HG02798 (cell line): ENCODE results near the gene KCNIP4.

Source experiments
- ATAC-seq: cut with Tn5 transposase; IDR thresholded peaks from one replicate; pipeline ENCODE4 v1.9.1; 2021; ENCODE audit warnings: mild to moderate bottlenecking; ENCODE audit not compliant: unreplicated experiment, poor library complexity

The KCNIP4 gene

DNA sequence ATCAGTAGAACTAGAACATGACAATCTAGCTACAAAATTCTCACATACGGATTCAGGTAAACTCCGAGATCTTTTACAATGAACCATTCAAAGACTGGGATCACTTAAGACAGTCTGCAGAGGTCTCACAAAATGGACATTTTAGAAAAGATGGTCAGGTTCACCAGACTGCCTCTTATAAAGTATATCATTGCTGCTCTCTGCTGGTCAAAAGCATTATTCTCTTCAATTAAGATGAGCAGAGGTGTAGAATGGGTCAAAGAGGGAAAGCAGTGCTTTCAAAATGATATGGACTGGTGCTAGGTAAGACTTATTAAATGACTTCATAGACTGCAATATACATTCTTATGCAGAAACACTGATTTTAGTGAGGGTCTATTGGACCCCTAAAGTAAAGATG lies 813.6 kb downstream of the KCNIP4 start:
- no peak for ATAC-seq

DNA sequence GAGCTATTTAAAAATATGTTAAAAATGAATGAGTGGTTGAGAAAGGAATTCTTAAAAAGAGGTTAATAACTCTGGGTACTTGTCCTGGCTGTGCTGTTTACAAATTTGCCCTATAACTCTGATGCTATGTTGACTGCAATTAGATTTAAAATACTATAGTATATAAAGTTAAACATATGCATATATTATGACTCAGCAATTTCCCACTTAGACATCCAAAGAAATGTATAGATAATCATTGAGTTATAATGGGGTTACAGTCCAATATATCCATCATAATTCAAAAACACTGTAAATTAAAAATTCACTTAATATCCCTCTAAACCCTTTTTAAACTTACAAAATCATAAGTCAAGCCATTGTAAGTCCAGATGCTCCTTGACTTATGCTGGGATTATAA lies 818.0 kb downstream of the KCNIP4 start:
- ATAC-seq = no peak

DNA sequence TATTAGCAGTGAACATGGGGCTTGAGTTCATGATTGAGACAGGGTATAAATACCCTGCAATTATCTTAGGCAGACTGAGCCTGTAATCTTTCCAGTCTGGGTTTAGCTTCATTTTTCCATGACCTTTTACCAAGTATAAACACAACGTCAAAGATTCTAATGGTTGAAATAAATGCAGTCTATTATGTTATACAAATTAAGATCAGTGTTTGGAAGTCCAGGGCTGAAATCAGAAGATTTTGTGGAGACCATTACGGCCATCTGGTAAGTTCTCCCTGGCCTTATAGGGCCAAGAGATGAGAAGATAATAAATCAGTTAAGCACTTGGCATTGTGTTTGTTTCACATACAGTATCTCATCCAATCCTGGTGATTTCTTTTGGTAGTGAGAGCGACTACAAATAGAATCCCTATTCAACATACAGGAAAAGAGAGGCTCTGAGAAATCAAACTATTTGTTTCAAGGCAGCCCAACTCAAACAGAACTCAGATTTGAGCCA lies 822.5 kb downstream of the KCNIP4 start:
- ATAC-seq = no peak

DNA sequence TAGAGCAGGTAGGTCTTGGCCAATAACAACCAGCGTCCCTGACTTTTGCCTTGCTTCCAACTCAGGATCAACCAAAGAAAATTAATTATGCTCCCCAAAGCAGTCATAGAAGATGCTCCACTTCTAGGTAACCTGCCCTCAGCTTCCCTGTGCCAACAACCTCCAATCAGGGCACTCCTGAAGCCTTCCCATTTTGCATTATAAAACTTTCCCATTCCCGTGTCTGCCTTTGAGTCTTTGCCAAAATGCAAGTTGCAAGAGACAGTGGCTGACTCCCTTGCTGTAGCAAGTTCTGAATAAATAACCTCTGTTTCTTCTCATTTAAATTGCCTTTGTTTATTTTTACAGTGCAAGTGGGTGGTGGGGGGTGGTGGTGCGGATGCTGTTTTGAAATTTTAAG lies 830.3 kb downstream of the KCNIP4 start:
- ATAC-seq = no peak

DNA sequence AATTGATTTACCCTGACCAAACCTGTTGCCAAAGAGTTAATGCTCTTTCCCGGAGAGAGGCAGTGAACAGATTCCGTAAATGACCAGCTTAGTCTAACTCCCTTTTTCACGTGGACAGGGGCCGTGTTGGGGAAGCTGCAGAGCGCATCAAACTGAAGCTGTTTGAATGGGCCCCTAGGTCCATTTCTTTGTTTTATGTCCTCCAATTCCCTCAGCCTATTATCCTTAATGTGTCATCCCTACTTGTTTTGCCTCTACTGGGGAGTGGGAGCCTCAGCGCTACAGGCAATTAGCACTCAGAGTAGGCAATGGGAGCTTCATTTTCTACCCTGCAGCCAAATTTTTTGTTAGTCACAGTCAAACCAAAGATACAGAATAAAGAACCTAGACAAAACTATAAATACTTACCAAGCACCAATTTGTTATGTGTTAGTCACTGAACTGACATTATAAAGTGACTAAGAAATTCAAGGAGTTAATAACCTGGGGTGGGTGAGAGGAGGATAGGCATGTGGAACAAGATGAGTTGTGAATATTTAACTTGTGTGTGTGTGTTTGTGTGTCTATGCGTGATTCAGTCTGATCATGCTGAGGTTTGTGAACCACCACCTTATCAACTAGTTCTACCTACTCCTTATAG lies 830.9 kb downstream of the KCNIP4 start:
- no peak for ATAC-seq

DNA sequence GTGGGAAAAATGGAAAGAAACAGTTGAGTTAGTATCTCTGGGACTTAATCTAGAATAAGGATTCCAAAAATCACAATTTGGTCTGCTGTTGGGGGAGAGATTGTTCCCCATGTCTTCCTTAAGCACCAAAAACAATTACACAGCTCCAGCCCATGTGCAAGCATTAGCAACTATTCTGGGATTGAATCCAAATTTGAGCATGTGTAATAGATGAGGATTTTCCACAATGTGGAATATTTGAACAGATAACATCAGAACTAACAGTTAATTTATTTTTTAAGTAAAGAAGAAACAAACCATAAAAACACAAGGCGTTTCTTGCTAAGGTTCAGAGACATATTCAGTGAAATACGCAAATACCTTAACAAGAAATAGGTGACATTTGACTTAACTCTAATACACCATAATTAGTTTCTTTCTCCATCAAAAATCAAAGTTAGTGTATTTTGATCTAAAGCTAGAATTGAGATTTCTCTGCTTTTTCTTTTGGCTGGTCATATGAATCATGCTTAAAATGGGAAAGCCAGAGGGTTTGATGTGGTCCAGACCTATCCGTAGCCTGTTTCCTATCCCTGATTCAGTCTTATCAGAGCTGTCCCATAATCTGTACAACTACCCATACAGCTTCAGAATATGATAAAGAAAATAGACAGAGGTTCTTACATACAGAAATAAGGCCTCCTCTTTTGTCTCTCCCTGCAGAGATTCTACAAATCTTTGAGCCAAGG lies 834.9 kb downstream of the KCNIP4 start:
- ATAC-seq = no peak

DNA sequence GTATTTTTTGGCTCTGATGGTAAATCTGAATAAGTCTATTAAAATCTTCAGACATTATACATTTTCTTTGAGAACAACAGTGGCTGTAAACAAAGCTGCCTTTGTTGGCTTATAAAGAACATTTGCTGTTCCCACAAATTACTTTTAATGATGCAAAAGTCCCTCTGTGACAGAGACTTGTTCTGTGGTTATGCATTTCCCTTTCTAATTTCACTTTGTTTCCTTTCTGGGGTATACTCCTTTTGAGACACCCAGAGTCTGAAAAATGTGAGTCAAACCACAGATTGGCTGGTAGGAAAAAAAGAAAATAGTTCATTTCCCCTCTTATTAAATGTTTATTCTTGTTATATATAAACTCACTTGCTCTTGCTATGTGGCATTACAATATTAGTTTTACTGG lies 845.9 kb downstream of the KCNIP4 start:
- ATAC-seq = no peak

DNA sequence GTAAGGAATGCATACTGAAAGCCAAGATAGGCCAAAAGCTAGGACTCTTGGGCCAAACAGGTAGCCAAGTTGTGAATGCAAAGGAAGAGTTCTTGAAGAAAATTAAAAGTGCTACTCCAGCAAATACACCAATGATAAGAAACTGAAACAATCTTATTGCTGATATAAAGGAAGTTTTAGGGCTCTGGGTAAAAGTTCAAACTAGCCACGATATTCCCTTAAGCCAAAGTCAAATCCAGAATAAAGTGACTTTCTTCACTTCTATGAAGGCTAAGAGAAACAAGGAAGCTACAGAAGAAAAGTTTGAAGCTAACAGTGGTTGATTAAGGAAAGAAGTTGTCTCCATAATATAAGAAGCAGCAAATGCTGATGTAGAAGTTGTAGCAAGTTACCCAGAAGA lies 850.7 kb downstream of the KCNIP4 start:
- ATAC-seq = no peak

DNA sequence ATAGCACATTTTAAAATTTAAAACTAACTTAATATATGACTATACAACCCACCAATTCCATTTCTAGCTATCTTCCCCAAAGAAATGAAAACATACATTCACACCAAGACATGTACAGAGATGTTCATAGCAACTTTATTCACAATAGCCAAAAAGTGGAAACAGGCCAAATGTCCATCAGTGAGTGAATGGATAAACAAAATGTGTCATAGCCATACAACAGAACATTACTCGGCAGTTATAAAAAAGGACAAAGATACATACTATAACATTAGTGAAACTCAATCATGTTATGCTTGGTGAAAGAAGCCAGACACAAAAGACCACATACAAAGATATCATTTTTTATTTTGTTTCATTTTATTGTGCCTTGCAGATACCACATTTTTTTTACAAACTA lies 851.5 kb downstream of the KCNIP4 start:
- no peak for ATAC-seq

DNA sequence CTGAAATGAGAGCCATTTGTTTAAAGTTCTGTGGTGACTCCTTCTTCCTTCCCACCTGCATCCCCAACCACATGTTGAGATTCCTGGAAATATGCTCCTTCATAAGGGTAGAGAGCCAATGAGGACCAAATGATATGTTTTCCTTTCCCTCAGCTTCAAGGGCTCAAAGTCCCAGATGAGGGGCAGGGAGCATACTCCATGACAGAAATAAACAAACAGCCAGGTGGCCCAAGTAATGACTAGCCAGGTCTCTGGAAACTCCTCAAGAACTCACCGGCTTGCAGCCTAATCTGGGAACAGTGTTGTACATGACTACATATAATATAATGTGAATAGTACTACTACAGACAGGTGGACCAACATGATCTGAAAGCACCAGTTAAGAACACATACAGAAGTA lies 856.0 kb downstream of the KCNIP4 start:
- no peak for ATAC-seq

DNA sequence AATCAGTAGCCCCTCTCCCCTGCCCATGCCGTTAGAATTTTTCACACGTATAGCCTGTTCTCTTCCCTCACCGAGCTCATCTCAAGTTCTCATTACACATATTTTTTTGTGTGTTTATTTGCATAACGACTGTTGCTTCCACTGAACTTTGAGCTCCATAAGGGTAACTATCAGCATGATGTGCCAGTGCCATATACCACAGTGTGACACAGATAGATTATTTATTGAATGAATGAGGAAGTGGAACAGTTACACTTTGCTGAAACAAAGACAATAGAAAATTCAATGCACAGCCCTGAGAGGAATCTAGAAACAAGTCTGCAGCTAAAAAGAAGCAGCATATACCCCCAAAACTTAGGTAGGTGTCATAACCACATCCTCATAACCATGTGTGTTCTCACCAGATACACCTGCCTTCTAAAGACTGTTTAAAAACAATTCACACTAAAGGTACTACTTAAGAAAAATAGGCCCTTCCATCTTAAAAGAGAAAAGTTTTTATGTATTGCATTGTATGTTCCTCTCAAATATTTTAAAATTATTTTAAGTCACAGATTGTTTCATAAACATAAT lies 858.4 kb downstream of the KCNIP4 start:
- ATAC-seq = no peak

DNA sequence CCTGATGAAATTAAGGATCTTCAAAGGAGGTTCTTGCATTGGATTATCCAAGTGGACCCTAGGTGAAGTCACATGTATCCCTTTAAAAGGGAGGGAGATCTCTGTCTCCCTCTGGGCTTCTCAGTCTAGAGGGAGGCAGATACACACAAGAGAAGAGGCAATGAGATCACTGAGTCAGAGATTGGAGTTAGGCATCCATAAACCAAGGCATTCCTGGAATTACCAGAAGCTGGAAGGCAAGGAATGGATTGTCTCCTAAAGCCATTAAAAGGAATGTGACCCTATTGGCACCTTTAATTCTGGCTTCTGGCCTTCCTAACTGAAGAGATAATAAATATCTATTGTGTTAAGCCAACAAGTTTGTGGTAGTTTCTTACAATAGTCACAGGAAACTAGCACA lies 865.2 kb downstream of the KCNIP4 start:
- ATAC-seq = no peak

DNA sequence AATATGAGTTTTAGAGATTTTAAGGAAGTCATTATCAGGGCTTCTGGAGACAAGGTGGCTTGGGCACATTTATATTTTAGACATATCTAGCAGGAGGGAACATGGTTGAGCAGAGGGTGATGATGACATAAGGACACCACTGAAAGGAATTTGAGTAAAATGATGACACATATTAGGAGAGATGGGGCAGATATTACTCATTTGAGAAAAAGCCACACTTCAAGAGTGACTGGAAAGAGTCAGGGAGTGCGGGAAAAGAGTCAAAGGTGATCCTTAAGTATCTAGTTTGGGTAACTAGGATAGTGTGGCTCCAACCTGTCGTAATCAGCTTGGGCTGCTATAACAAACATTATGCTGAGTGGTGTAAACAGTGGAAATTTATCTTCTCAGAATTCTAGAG lies 870.6 kb downstream of the KCNIP4 start:
- ATAC-seq = no peak

DNA sequence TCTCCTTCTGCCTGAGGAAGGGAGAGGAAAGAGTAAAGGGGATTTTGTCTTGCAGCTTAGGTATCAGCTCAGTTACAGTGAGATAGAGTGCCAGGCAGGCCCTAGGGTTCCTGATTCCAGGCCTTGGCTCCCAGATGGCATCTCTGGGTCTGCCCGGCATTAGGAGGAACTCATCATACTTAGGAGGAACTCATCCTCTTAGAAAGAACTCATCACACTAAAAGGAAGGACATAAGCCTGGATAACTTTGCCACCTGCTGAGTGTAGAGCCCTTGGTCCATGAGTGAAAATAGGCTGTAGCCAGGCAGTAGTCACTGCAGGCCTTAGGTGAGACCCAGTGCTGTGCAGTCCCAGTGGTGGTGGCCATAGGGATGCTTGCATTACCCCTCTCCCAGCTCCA lies 881.2 kb downstream of the KCNIP4 start:
- no peak for ATAC-seq

DNA sequence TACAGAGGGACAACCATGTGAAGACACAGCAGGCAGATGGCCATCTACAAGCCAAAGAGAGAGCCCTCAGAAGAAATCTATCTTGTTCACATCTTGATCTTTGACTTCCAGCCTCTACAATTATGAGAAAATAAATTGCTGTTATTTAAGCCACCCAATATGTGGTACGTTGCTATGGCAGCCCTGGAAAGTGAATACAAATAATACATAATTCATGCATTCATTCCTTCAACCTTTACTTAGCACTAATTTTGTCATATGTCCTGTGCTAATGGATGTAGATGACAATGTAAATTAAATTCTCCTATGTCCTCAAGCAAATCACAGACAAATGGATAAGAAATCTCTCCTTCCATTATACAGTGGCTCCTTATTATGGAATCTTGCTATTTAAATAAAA lies 886.7 kb downstream of the KCNIP4 start:
- no peak for ATAC-seq

DNA sequence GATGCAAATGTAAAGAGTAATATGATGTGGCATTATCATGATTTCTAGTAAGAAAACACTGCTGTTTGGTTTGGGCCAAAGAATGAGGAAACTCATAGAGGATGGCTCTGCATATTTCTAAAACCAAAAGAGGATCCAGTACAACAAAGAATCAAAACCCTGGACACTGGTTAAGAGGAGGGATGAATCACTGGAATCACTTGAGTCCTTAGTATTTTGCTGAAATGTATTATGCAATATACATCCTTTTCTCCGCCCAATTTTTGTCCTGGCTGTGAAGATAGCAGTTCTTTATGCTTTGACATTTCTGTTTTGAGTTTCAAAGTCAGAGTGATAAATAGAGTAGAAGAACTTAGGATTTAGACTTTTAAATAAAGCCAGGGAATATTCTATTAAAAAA lies 902.4 kb downstream of the KCNIP4 start:
- ATAC-seq = no peak

DNA sequence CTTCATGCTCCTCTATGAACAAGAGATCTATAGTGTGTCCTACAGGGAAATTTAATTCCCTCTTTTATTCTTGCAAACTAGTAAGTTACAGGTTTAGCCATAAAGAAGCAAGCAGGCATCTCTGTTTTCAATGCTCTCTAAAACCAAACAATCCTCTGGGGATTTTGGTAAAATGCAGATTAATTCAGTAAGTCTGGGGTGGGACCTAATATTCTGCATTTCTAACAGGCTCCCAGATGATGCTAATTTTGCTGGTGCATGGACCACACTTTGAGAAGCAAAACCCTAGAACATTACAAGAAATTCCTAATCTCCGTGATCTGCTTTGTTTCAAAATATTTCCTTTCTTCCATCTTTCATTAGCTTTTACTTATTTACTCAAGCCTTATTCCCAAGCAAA lies 903.5 kb downstream of the KCNIP4 start:
- ATAC-seq = no peak

DNA sequence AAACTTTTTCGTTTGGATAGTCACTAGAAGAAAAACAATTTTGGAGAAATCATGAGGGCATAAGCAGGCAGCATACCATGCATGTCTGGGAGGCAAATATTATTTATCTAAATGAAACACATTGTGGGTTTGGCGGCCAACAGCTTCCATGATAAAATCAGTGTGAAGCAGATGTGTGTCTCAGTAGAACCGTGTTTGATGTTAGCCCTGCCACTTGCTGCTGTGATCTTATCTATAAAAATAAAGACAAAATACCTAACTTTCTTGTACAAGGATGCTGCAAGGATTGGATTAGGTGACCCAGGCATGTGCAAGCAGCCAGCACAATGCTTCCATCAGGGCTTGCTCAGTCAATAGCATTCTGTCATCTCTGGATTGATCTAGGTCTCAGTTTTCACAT lies 906.9 kb downstream of the KCNIP4 start:
- ATAC-seq = no peak

DNA sequence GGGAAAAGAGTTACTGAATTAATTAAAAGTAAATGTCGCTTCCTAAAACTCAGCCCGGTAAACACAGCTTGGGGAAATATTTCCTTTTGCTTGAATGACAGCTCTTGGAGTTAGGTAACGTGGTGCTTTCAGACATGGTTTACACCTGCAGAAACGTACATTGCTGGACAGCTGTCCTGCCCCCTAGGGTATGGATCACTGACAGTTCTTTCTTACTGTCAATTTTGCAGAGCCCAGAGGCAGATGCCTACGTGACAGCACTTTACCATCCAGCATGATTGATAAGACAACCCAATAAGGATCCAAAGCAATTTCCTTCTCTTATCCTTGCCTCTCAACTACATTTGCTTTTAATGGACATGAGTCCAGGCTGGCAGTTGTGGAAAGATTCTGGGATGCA lies 913.8 kb downstream of the KCNIP4 start:
- no peak for ATAC-seq

DNA sequence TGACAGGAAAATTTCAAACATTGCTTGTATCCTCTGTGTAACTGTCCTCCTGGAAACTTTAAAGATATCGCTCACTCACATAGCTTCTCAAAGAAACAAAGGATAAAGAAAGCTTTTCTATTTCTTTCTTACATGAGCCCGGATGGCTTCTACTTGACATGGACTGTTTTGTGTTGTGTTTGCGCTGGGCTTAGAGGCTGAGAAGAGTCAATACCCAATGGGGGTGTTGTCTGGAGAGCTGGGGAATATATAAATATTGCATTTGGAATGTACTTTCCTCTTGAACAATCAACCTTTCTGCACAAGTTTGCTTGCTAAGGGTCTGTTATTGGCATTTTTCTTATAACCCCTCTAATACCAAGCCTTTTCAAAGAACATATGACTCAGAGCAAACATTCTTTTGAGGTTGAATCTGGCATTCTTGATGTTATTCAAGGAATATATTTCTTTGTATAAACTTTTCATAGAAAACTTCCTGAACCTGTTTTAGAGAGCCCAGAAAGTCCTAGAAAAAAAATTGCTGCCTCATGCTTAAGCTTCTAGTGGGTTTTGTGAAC lies 916.4 kb downstream of the KCNIP4 start:
- ATAC-seq = no peak

DNA sequence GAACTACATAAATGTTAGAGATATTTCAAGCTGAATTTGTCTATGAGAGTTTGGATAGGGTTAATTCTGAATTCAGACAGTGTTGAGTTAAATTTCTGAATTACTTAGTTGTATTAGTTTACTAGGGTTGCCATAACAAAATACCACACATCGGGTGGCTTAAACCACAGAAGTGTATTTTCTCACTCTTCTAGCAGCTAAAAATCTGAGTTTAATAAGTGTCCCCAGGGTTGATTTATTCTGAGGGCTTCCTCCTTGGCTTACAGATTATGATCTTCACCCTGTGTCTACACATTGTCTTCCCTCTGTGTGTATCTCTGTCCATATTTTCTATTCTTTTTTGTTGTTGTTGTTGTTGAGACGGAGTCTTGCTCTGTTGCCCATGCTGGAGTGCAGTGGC lies 929.8 kb downstream of the KCNIP4 start:
- ATAC-seq = no peak

DNA sequence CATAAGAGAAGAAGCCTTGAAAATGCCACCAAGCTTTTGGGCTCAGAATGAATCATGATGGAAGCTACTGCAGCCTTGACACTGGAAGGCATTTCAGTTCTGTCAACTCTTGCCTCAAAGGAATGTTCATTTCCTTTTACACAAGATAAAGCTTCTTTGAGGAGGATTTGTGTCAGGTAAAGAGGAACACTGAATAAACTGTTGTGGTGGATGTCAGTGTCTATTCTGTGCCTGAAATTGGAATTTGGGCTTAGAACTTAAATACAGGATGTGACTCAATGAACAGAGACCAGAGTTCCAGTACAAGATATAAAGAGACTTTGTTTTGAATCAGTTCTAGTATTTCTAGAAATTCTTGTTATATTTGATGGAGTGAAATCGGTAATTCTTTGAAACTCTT lies 935.1 kb downstream of the KCNIP4 start:
- ATAC-seq = no peak
